GM10248 (cell line): Measurements from ENCODE around the gene SCTR.

ENCODE experiments used
- CTCF ChIA-PET: fragments of 300-600 bp; sonication (Branson Sonifier 250); formaldehyde crosslinking; extraction: SDS; loops from one replicate; lab custom pipeline; 2021; ENCODE audit warnings: antibody characterized with exemption; lab: Yijun Ruan, JAX
- POLR2A ChIA-PET: fragments of 350-650 bp; sonication (Branson Sonifier 250); formaldehyde crosslinking; extraction: SDS; loops from one replicate; lab custom pipeline; 2020; ENCODE audit warnings: antibody characterized with exemption; lab: Yijun Ruan, JAX
- DNase-seq: peaks from one replicate; pipeline ENCODE4 v3.0.0; 2012; ENCODE audit errors: extremely low spot score
- CTCF ChIP-seq: IDR thresholded peaks from 2 replicates; pipeline ENCODE4 v1.5.1; 2012; ENCODE audit warnings: mild to moderate bottlenecking, low read depth; ENCODE audit errors: extremely low read depth, missing control alignments, control extremely low read depth

SCTR gene

DNA sequence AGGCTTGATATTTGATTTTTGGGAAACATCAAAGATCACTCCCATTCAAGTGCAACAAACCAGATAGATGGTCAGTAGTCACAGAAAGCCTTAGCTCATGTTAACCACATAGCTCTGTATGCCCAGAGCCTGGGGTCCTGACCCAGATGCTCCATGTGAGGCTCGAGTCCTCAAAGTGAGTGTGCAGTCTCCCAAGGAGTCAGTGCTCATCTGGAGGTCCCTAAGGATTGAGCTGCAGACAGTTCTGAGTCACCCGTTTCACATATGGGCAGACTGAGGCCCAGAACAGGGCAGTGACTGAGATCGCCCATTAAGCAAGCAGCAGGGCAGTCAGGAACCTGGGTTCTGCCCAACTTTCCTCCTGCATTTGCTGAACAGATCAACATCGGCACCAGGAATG, 83.4 kb downstream of the SCTR start:
- ChIA-PET POLR2A (no interaction called here), CTCF (interaction anchor here (1.2 kb wide), 1 partner anchor 585 kb away, joined by 3 read pairs; no protein-coding TSS in a partner anchor)
- DNase-seq = no peak
- no peak for TF ChIP-seq CTCF

DNA sequence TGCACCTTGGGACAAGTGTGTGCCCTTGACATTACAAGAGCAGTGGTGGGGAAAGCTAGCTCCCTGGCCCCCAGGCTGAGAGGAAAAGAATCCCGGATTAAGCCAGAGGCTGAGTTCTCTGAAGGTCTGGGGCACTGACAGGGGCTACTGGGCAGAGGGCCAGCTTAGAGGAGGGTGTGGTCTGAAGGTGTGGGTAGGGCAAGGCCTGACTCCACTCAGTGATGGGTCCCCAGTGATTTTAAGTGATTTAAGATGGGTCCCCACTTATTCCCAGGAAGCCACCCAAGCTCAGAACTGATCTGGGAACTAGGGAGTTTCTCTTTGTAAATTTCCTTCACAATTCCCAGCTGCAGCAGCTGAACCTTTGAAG, 83.8 kb downstream of the SCTR start:
- no peak for TF ChIP-seq CTCF
- ChIA-PET CTCF (interaction anchor here (1.0 to 1.1 kb wide), 2 partner anchors 34 to 37 kb away, joined by 3 read pairs; no protein-coding TSS in a partner anchor), POLR2A (no interaction called here)
- DNase-seq = no peak

- CTCF ChIA-PET = interaction anchor here (1.0 to 1.1 kb wide), 2 partner anchors 33 to 37 kb away, joined by 3 read pairs; no protein-coding TSS in a partner anchor
- no peak for TF ChIP-seq CTCF
- no peak for DNase-seq
- POLR2A ChIA-PET = no interaction called here
These were observed 84.4 kb downstream of the SCTR start for GRCh38 chr2:119439574-119440500.

DNA sequence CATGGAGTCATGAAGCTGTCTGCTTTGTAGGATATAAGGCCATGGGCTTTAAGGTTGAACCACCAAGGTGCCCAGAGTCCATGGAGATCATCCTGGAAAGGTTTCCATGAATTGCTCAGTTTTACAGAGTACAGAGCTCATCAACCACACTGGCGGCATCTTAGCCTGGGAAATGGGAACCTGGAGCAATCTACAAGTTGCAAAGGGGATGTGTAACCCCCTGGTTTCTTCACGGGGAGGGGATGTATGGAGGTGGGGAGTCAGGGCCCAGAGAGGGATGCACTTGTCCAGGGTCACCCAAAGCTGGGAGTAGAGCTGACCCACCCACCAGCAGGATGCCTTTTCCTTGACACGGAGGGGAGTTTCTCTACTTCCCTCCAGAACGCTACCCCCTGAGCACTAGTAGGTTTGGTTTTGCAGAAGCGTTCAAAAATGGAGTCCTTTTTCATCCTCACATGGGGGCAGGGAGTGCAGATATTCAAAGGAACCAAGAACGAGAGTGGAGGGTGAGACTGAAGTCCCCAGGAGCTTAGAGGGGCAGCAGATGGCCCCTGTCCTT, 85.5 kb downstream of the SCTR start:
- ChIA-PET POLR2A (no interaction called here), CTCF (interaction anchor here (1.1 kb wide), 1 partner anchor 18 kb away, joined by 4 read pairs; no protein-coding TSS in a partner anchor)
- TF ChIP-seq CTCF = no peak
- DNase-seq = no peak

DNA sequence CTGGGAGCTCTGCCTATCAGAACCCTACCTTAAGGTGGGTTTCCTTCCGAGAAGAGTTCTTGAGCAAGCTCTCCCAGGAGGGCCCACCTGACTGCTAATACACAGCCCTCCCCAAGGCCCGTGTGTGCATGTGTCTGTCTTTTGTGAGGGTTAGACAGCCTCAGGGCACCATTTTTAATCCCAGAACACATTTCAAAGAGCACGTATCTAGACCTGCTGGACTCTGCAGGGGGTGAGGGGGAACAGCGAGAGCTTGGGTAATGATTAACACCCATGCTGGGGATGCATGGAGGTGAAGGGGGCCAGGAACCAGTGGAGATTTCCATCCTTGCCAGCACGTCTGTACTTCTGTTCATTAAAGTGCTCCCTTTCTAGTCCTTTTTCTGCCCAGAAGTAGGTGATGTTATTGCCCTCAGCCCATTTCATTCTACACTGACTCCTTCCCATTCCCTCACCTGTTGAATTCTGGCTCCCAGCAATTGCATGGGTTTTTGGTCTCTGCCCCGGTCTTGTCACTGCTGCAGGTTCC, 86.1 kb downstream of the SCTR start:
- POLR2A ChIA-PET = no interaction called here
- CTCF ChIA-PET = interaction anchor here (0.7 to 1.1 kb wide), 2 partner anchors 17 to 21 kb away, joined by 3 to 4 read pairs; no protein-coding TSS in a partner anchor
- no peak for TF ChIP-seq CTCF
- no peak for DNase-seq
